Posterior vena cava (tissue), 2 donors: ENCODE data around the gene ERN1. TPM values are rescaled to one million over a fixed set of nuclear protein-coding genes. Genes with fewer than 3 reads are reported as not detected.
"Not testable (repeated sequence)": the region's sequence is repeated elsewhere in the genome, so short reads cannot be mapped to it uniquely, and the experiment has no call there.

Experiments
- DNase-seq: peaks from one replicate; pipeline ENCODE4 v3.0.0-alpha.2; 2020; ENCODE audit warnings: low spot score
- intact Hi-C, 2 donors: fragments of 100-400 bp; cut with DNase I; formaldehyde crosslinking; loops; one replicate each; pipeline versions ENCODE4 v1.14.1 to v1.14.2; 2022 to 2023
- long read RNA-seq, 2 donors: library from polyadenylated mRNA; unstranded; transcript quantifications; one replicate each; pipeline ENCODE4 v2.0.0, GENCODE V29; 2020 to 2021
- total RNA-seq, 2 donors: library from RNA; stranded (reverse); fragmentation: NEBNext Ultra II Directional; extraction: Animal tissue kit (Norgen Biotek cat#: 25700); gene quantifications; one replicate each; pipeline ENCODE4 v1.2.1, GENCODE V29; 2021
- donor health status: DM: yes; HTN: yes; CAD: no.
- donor health status: DM: yes; HTN: yes; CAD: no.

ERN1 gene
- 10 to 100 TPM; 17.2 to 18.6 TPM for total RNA-seq
- long read RNA-seq, donor 1, partial matches to known transcripts, result 0 of 4 reads
- long read RNA-seq, donor 1, other reads (novel, unspliced or antisense), result 1 of 4 reads
- long read RNA-seq, donor 2, partial matches to known transcripts, result 3 of 6 reads
- long read RNA-seq, donor 2, other reads (novel, unspliced or antisense), result 3 of 6 reads

GRCh38 chr17:64129765-64130558 is at the start of gene ERN1:
Gene ERN1, minus strand, starts transcription at chr17:64130144. Its CDS starts 115 bp downstream, at chr17:64130029.
- DNase-seq, result peak; percentile 98
- intact Hi-C loops, result loop anchor here (5.0 to 10.0 kb wide), 5 partner anchors 48 to 215 kb away; partner anchors contain the start of genes GH1 (in 2 of the 2) and CSHL1 (in 1 of the 2)

DNA sequence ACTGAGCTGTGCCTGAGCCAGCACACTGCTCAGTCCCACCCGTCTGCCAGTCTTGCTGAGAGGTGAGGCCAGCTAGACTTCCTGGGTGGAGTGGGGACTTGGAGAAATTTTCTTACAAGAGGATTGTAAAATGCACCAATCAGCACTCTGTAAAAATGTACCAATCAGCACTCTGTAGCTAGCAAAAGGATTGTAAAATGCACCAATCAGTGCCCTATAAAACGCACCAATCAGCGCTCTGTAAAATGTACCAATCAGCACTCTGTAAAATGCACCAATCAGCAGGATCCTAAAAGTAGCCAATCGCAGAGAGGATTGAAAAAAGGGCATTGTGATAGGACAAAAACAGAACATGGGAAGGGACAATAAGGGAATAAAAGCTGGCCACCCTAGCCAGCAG is 49.1 kb upstream of the ERN1 start:
- DNase-seq, intact Hi-C loops: not testable (repeated sequence)

DNA sequence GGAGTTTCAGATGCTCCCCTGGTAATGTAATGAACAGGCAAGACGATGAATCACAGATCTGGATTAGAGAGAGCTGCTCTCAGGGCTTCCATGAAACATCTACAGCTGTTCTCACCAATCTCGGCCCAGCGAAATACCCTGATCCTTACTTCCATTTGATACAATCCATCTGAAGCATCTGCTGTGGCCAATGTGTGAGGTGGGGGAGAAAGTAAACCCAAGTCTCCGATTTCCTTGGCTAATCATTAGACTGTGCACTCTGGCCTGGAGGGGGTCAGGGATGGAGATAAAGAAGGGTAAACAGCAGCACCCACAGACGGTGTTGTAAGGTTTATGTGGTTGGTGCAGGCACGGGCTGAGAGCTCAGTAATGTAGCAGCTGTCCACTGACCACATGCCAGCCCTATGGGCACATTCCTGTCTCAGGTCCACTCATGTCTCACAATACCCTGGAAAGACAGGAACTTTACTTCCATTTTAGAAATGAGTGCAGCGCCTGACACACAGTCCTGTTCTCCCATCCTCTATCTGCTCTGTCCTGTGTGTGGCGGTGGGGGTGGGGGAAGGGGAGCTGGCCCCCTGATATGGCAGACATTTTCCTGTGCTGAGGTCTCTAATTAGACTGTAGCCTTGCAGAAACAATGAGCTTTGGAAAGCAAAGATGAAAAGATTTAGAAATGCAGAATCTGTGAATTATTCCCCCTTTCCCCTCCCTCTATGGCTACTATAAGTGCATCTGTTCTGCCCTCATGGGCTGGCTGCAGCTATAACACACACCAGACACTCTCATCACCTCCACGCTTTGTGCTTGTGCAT is 48.3 kb upstream of the ERN1 start:
- intact Hi-C loops, result no loop called here
- DNase-seq, result no peak

DNA sequence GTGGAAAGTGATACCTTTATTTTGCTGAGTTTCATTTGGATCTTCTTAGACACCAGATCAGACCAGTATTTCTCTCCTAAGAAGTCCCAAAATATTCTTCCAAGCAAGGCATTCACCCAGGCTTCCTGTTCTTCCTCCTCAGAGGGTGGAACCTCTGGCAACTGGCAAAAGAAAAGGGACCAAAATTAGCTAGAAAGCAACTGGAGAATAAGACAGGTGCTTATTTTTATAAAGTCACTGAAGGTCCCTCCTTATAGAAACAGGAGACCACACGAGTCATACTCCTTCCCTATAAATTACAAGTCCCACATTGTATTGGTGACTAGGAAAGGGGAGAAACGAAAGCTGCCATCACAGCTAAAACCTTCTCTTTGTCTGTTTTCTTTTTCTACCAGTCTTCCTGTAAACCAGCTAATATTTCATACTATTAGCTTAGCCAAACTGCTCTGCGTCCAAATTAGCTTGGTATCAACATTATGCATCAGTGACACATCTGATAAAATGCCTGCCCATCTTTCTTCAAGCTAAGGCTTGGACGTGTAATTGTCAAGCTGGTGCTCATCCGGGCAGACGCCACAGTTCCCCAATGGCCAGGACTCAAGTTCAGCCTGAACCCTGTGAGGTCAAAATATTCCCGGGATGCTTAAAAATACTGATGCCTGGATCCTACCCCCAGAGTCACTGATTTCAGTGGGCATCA is 47.5 kb upstream of the ERN1 start:
- no peak for DNase-seq
- intact Hi-C loops, result no loop called here

GRCh38 chr17:64176556-64176955 is 46.6 kb upstream of the ERN1 start:
- intact Hi-C loops, result no loop called here

GRCh38 chr17:64174686-64175456 is 44.9 kb upstream of the ERN1 start:
- intact Hi-C loops, result no loop called here
- no peak for DNase-seq

More at GRCh38 chr17:64176556-64176955, 46.6 kb upstream of the ERN1 start:
- no peak for DNase-seq

DNA sequence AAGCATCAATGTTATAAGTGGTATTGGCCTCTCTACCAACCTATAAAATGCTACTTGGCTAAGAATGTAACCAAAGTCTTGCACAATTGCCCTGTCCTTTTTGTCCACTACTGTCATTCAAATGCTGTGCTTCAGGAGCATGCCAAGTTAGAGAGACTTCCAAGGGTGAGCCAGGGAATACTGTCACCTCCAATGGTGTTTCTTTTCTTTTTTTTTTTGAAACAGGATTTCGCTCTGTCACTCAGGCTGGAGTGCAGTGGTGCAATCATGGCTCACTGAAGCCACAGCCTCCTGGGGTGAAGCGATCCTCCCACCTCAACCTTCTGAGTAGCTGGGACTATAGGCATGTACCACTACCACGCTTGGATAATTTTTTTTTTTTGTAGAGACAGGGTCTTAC is 43.7 kb upstream of the ERN1 start:
- intact Hi-C loops, result no loop called here
- no peak for DNase-seq

DNA sequence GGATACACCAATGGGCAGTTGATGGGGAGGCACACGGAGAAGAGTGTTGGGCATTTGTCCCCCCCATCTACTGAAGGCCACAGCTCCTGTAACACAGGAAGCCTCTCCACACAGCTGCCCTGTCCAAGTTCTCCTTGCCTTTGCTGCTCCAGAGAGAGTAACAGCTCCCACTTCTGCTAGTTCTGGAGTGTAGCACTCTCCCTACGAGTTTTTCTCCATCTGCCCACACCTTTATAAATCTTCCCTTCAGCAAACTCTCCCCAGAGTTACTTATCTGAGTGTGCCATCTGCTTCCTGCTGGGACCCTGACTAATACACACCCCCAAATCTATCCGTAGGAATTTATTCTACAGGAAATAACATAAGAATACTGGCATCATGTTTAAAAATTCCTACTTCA is 42.6 kb upstream of the ERN1 start:
- intact Hi-C loops, result no loop called here
- no peak for DNase-seq

GRCh38 chr17:64171041-64171440 is 41.1 kb upstream of the ERN1 start:
- intact Hi-C loops, result no loop called here
- DNase-seq, result no peak

GRCh38 chr17:64170286-64170685 is 40.3 kb upstream of the ERN1 start:
- intact Hi-C loops, result no loop called here
- no peak for DNase-seq

GRCh38 chr17:64167666-64168065 is 37.7 kb upstream of the ERN1 start:
- DNase-seq, intact Hi-C loops: not testable (repeated sequence)

DNA sequence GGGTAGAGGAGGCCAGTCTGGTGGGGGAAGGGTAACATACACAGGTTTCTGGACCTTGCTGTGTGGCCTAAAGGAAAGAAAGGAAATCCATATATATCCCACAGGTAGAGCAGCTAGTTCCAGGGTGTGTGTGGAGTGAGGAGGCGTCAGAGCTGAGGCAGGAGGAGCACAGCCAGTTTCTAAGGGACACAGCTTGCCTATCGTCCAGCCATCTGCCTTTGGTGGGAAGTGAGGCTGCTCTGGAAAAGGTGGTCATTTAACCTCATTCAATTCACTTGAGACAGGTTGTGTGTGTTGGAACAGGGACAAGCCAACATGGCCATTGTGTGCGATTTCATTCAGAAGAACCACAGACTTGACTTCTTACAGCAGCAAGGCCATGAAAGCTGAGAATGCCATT is 36.9 kb upstream of the ERN1 start:
- intact Hi-C loops, result no loop called here
- DNase-seq, result no peak

DNA sequence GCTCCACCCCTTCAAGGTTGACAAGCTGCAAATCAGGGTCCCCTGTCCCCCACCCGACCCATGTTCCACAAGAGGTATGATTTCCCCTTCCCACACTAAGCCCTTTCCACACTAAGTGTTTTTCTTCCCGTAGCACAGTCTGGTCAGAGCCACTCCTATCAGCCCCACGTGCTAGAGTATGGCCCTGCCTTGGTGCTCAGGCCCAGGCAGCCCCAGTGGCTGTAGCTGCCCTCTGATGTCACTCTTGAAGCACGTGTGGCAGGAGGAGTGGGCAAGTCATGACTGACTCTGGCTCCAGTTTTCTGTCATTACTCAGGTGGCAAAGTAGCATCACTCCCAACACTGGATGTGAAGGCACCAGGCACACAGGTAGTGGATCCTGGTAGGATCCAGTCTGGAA is 35.4 kb upstream of the ERN1 start:
- intact Hi-C loops, result no loop called here
- DNase-seq, result no peak

DNA sequence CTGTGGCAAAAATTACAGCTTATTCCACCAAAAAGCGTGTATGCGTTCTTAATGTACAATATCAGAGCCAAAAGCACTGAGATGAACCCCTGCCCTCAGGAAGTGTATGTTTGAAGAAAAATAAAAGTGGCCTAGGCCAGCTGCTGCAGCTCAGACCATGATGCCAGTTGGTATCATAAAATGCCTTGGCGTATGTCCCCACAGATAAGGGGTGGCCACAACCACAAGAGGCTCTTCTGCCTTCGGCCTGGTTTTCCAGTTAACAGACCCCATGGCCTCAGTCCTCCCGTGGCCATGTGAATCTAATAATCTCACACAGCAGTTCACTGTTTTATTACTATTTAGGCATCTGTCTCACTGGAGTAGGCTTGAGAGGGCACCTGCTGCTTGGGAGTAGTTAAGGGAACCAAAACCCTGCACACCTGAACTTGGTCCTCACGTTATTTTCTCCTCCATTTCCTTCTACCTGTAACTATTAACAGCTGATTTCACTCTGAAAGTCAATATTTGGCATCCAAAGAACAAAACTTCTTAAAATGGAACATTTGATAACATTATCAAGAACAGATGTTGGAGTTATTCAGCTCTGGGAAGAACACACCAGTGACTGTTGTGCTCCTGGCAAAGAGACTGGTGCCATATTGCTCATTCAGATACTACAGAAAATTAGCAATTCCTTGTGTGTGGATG is 34.8 kb upstream of the ERN1 start:
- no peak for DNase-seq
- intact Hi-C loops, result no loop called here

DNA sequence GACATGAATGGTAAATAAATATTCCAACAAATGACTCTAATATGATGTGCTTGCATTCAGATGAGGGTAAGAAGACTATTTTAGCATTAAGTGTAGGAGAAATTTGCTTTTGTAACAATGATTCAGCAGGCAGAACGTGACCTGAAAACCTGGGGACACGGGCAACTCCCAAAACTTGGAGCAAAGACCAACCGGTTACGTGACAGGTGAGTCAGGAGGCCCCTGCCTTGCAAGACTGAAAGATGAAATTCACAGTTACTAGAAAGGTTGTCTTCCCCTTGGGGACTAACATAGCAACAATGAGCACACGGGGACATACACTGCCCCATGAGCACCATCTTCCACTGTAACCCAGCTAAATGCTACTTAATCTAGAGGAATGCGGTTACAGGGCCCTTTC is 33.5 kb upstream of the ERN1 start:
- no peak for DNase-seq
- intact Hi-C loops, result no loop called here

- DNase-seq, result no peak
Observed at GRCh38 chr17:64162554-64162953, 32.6 kb upstream of the ERN1 start.

DNA sequence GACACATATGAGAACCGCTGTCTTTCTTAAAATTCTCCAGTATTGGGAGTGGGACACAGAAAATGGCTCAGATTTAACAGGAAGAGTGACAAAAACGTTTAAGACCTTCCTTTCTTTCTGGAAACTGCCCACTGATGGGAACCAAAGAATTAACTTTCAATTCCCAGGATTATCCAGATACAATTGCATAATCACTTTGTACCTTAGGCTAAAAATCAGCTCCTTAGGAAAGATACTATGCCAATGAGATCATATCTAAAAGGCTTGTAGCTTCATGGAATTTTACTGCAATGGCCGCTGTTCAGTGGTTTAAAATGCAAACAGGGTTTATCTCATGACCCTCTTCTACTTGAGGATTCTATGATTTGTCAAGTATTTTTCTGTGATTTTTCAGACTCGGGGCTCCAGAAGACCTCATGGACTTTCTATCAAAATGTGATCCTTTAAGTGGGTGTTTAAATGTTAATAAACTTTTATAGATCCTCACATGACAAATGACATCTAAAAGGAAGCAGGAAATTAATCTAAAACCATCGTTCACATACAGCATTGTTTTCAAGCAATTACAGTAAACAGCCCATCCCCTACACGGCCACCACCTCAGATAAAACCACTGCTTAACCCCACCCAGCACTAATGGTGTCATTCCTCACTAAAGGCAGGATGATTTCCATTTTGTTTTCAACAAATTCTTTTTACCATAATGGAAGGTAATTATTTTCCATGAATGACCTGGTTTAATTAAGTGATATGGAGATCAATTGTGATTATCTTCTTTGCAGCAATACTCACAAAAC is 31.6 kb upstream of the ERN1 start:
- intact Hi-C loops, result no loop called here
- no peak for DNase-seq

More at GRCh38 chr17:64162554-64162953, 32.6 kb upstream of the ERN1 start:
- intact Hi-C loops, result no loop called here
